Esophagus squamous epithelium (tissue), 4 donors: ENCODE data around the gene TOB2.

Experiments used
- CTCF ChIP-seq, 6 experiments: fragments of 450-650 bp in 4 of 6; fragments of 200-600 bp in 2 of 6; sonication (generic) in 2 of 6; IDR thresholded peaks; one replicate each; pipeline ENCODE4 v1.5.1; 2016 to 2019; ENCODE audit warnings: antibody characterized with exemption in 6 of 6, mild to moderate bottlenecking in 4 of 6, moderate library complexity in 4 of 6
- POLR2A ChIP-seq, 4 donors: fragments of 450-650 bp; IDR thresholded peaks; one replicate each; pipeline ENCODE4 v1.6.1; 2017; ENCODE audit warnings: antibody characterized with exemption in 4 of 4, mild to moderate bottlenecking in 4 of 4, moderate library complexity in 3 of 4

GRCh38 chr22:41479671-41480396, 33.2 kb upstream of the TOB2 start:
- TF ChIP-seq POLR2A (IDR thresholded peaks at IDR 0.05) = no peak
- TF ChIP-seq CTCF (IDR thresholded peaks at IDR 0.05) = no peak
